HepG2 (cell line): Measurements from ENCODE around the gene NR1H3. TPM values are rescaled to one million over a fixed set of nuclear protein-coding genes. Genes with fewer than 3 reads are reported as not detected.
A peak's percentile ranks its signal among the peaks of the same experiment; 100 is the strongest.

ENCODE experiments used
- ATAD3A ChIP-seq: sonication (generic); formaldehyde crosslinking; IDR thresholded peaks from 2 replicates; pipeline ENCODE4 v1.4.0; 2020; ENCODE audit warnings: missing genetic modification reagents
- ATM ChIP-seq: fragments of 450-650 bp; IDR thresholded peaks from 2 replicates; pipeline ENCODE4 v1.7.1; 2017; ENCODE audit warnings: mild to moderate bottlenecking, borderline replicate concordance
- CEBPG ChIP-seq: IDR thresholded peaks from 2 replicates; pipeline ENCODE4 v1.6.1; 2016
- EZH2 ChIP-seq: conservative IDR thresholded peaks from 2 replicates; pipeline ENCODE4 v1.6.1; 2012; ENCODE audit warnings: mild to moderate bottlenecking, low read depth, low read length, moderate library complexity
- HDAC2 ChIP-seq: sonication (generic); formaldehyde crosslinking; IDR thresholded peaks from 2 replicates; pipeline ENCODE4 v1.4.0; 2020; ENCODE audit warnings: missing genetic modification reagents
- KLF13 ChIP-seq: sonication (generic); formaldehyde crosslinking; IDR thresholded peaks from 2 replicates; pipeline ENCODE4 v1.4.0; 2020; ENCODE audit warnings: mild to moderate bottlenecking, missing genetic modification reagents
- NR2F1 ChIP-seq, 2 experiments: fragments of 450-650 bp in 1 of 2; formaldehyde crosslinking in 1 of 2; IDR thresholded peaks; 2 replicates each; pipeline versions ENCODE4 v1.5.0 to v1.6.1; 2016 to 2020; ENCODE audit warnings: mild to moderate bottlenecking in 1 of 2, missing compliant biosample characterization in 1 of 2, missing genetic modification reagents in 1 of 2, moderate library complexity in 1 of 2
- SALL1 ChIP-seq: sonication (generic); formaldehyde crosslinking; IDR thresholded peaks from 2 replicates; pipeline ENCODE4 v1.8.0; 2022; ENCODE audit warnings: mild to moderate bottlenecking, missing genetic modification reagents
- STAG1 ChIP-seq: sonication (generic); formaldehyde crosslinking; IDR thresholded peaks from 2 replicates; pipeline ENCODE4 v1.4.0; 2020; ENCODE audit warnings: missing genetic modification reagents
- TP53 ChIP-seq: sonication (generic); formaldehyde crosslinking; conservative IDR thresholded peaks from 2 replicates; pipeline ENCODE4 v1.4.0; 2020; ENCODE audit warnings: missing genetic modification reagents
- ZBTB1 ChIP-seq: sonication (generic); formaldehyde crosslinking; IDR thresholded peaks from 2 replicates; pipeline ENCODE4 v1.4.0; 2020; ENCODE audit warnings: missing genetic modification reagents, borderline replicate concordance
- ZNF234 ChIP-seq: sonication (generic); formaldehyde crosslinking; conservative IDR thresholded peaks from 2 replicates; pipeline ENCODE4 v1.5.1; 2020; ENCODE audit warnings: mild to moderate bottlenecking, missing genetic modification reagents
- ZSCAN12 ChIP-seq: sonication (generic); formaldehyde crosslinking; IDR thresholded peaks from 2 replicates; pipeline ENCODE4 v1.9.0; 2021; ENCODE audit warnings: mild to moderate bottlenecking, missing genetic modification reagents
- polyA plus RNA-seq, 8 experiments: library from polyadenylated mRNA; depleted of rRNA in 3 of 8; stranded (reverse) in 7 of 8; unstranded in 1 of 8; fragments of >200 nt; fragmentation: Illumina TruSeq in 4 of 8; extraction: Trizol in 4 of 8; gene quantifications; 2 replicates each; pipeline versions ENCODE4 v1.2.1 to v1.2.3, GENCODE V29; 2011 to 2016; ENCODE audit warnings: low read depth in 4 of 8, missing spikeins in 1 of 8, mixed read lengths in 1 of 8; ENCODE audit not compliant: insufficient read depth in 1 of 8
- total RNA-seq, 5 experiments: library from RNA; depleted of rRNA; stranded (reverse); fragments of >200 nt; fragmentation: Illumina TruSeq; extraction: Trizol; gene quantifications; 2 replicates each; pipeline ENCODE4 v1.2.3, GENCODE V29; 2016; ENCODE audit warnings: low read depth in 1 of 5
- TF ChIP-seq, protein P1 (sequence below): sonication (generic); formaldehyde crosslinking; IDR thresholded peaks from 2 replicates; pipeline ENCODE4 v1.4.0; 2020; ENCODE audit warnings: mild to moderate bottlenecking, missing genetic modification reagents
- TF ChIP-seq, protein P2 (sequence below): sonication (generic); formaldehyde crosslinking; IDR thresholded peaks from 2 replicates; pipeline ENCODE4 v1.5.0; 2020; ENCODE audit warnings: mild to moderate bottlenecking, missing genetic modification reagents, borderline replicate concordance
- TF ChIP-seq, protein P3 (sequence below): sonication (generic); formaldehyde crosslinking; IDR thresholded peaks from 2 replicates; pipeline ENCODE4 v1.4.0; 2020; ENCODE audit warnings: missing genetic modification reagents

Gene NR1H3
- total and polyA plus RNA-seq, 2 of the 13 experiments (the other 11 are each of a cell fraction or from before 2014, with no cell fraction given), result 41.8 to 102 TPM

GRCh38 chr11:47269829-47270305 is 12.1 kb downstream of the NR1H3 start, which contains the start of gene MADD (continued):
- TF ChIP-seq NR2F1 (CRISPR knock-in tag; IDR thresholded peaks at IDR 0.05) (no peak), EZH2 (no peak), CEBPG (CRISPR knock-in tag) (no peak), TP53 (CRISPR knock-in tag) (no peak), ZNF234 (0 out of 2 replicates have a peak, but pooled peaks have one; percentile 63), ZSCAN12 (CRISPR knock-in tag) (0 out of 2 replicates have a peak, but pooled peaks have one; percentile 66), ZBTB1 (CRISPR knock-in tag) (no peak), HDAC2 (no peak), STAG1 (CRISPR knock-in tag) (no peak; the same call in 1 of the 2 replicates), KLF13 (no peak), ATM (no peak), ATAD3A (CRISPR knock-in tag) (no peak), SALL1 (CRISPR knock-in tag) (peak; percentile 36; the same call in 1 of the 2 replicates)
- TF ChIP-seq, protein P1, sequence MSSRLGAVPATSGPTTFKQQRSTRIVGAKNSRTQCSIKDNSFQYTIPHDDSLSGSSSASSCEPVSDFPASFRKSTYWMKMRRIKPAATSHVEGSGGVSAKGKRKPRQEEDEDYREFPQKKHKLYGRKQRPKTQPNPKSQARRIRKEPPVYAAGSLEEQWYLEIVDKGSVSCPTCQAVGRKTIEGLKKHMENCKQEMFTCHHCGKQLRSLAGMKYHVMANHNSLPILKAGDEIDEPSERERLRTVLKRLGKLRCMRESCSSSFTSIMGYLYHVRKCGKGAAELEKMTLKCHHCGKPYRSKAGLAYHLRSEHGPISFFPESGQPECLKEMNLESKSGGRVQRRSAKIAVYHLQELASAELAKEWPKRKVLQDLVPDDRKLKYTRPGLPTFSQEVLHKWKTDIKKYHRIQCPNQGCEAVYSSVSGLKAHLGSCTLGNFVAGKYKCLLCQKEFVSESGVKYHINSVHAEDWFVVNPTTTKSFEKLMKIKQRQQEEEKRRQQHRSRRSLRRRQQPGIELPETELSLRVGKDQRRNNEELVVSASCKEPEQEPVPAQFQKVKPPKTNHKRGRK, result no peak
- TF ChIP-seq, protein P2, sequence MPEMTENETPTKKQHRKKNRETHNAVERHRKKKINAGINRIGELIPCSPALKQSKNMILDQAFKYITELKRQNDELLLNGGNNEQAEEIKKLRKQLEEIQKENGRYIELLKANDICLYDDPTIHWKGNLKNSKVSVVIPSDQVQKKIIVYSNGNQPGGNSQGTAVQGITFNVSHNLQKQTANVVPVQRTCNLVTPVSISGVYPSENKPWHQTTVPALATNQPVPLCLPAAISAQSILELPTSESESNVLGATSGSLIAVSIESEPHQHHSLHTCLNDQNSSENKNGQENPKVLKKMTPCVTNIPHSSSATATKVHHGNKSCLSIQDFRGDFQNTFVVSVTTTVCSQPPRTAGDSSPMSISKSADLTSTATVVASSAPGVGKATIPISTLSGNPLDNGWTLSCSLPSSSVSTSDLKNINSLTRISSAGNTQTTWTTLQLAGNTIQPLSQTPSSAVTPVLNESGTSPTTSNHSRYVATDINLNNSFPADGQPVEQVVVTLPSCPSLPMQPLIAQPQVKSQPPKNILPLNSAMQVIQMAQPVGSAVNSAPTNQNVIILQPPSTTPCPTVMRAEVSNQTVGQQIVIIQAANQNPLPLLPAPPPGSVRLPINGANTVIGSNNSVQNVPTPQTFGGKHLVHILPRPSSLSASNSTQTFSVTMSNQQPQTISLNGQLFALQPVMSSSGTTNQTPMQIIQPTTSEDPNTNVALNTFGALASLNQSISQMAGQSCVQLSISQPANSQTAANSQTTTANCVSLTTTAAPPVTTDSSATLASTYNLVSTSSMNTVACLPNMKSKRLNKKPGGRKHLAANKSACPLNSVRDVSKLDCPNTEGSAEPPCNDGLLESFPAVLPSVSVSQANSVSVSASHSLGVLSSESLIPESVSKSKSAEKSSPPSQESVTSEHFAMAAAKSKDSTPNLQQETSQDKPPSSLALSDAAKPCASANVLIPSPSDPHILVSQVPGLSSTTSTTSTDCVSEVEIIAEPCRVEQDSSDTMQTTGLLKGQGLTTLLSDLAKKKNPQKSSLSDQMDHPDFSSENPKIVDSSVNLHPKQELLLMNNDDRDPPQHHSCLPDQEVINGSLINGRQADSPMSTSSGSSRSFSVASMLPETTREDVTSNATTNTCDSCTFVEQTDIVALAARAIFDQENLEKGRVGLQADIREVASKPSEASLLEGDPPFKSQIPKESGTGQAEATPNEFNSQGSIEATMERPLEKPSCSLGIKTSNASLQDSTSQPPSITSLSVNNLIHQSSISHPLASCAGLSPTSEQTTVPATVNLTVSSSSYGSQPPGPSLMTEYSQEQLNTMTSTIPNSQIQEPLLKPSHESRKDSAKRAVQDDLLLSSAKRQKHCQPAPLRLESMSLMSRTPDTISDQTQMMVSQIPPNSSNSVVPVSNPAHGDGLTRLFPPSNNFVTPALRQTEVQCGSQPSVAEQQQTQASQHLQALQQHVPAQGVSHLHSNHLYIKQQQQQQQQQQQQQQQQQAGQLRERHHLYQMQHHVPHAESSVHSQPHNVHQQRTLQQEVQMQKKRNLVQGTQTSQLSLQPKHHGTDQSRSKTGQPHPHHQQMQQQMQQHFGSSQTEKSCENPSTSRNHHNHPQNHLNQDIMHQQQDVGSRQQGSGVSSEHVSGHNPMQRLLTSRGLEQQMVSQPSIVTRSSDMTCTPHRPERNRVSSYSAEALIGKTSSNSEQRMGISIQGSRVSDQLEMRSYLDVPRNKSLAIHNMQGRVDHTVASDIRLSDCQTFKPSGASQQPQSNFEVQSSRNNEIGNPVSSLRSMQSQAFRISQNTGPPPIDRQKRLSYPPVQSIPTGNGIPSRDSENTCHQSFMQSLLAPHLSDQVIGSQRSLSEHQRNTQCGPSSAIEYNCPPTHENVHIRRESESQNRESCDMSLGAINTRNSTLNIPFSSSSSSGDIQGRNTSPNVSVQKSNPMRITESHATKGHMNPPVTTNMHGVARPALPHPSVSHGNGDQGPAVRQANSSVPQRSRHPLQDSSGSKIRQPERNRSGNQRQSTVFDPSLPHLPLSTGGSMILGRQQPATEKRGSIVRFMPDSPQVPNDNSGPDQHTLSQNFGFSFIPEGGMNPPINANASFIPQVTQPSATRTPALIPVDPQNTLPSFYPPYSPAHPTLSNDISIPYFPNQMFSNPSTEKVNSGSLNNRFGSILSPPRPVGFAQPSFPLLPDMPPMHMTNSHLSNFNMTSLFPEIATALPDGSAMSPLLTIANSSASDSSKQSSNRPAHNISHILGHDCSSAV (CRISPR knock-in tag), result no peak
- TF ChIP-seq, protein P3, sequence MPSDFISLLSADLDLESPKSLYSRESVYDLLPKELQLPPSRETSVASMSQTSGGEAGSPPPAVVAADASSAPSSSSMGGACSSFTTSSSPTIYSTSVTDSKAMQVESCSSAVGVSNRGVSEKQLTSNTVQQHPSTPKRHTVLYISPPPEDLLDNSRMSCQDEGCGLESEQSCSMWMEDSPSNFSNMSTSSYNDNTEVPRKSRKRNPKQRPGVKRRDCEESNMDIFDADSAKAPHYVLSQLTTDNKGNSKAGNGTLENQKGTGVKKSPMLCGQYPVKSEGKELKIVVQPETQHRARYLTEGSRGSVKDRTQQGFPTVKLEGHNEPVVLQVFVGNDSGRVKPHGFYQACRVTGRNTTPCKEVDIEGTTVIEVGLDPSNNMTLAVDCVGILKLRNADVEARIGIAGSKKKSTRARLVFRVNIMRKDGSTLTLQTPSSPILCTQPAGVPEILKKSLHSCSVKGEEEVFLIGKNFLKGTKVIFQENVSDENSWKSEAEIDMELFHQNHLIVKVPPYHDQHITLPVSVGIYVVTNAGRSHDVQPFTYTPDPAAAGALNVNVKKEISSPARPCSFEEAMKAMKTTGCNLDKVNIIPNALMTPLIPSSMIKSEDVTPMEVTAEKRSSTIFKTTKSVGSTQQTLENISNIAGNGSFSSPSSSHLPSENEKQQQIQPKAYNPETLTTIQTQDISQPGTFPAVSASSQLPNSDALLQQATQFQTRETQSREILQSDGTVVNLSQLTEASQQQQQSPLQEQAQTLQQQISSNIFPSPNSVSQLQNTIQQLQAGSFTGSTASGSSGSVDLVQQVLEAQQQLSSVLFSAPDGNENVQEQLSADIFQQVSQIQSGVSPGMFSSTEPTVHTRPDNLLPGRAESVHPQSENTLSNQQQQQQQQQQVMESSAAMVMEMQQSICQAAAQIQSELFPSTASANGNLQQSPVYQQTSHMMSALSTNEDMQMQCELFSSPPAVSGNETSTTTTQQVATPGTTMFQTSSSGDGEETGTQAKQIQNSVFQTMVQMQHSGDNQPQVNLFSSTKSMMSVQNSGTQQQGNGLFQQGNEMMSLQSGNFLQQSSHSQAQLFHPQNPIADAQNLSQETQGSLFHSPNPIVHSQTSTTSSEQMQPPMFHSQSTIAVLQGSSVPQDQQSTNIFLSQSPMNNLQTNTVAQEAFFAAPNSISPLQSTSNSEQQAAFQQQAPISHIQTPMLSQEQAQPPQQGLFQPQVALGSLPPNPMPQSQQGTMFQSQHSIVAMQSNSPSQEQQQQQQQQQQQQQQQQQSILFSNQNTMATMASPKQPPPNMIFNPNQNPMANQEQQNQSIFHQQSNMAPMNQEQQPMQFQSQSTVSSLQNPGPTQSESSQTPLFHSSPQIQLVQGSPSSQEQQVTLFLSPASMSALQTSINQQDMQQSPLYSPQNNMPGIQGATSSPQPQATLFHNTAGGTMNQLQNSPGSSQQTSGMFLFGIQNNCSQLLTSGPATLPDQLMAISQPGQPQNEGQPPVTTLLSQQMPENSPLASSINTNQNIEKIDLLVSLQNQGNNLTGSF (CRISPR knock-in tag), result no peak
